CD4-positive, alpha-beta T cell (primary cell): Measurements from ENCODE around the gene SYNRG. TPM values are rescaled to one million over a fixed set of nuclear protein-coding genes. Genes with fewer than 3 reads are reported as not detected.
A peak's percentile ranks its signal among the peaks of the same experiment; 100 is the strongest.
"Not testable (repeated sequence)": the region's sequence is repeated elsewhere in the genome, so short reads cannot be mapped to it uniquely, and the experiment has no call there.

Experiments used
- ATAC-seq: fragments of 200-7000 bp; cut with Tn5 transposase; one replicate; pipeline ENCODE4 v1.10.0; 2022; ENCODE audit warnings: mild to moderate bottlenecking; ENCODE audit not compliant: poor library complexity
- CTCF ChIA-PET: fragments of 350-600 bp; sonication (Branson Sonifier 250); formaldehyde crosslinking; loops from one replicate; lab custom pipeline; 2021; ENCODE audit warnings: antibody characterized with exemption, inconsistent platforms; lab: Charles Lee
- POLR2A ChIA-PET: fragments of 350-600 bp; sonication (Branson Sonifier 250); formaldehyde crosslinking; loops from one replicate; lab custom pipeline; 2021; ENCODE audit warnings: antibody characterized with exemption, inconsistent platforms; lab: Charles Lee
- DNase-seq, 14 experiments: peaks; one replicate each; pipeline ENCODE4 v3.0.0-alpha.2; 2013 to 2020; ENCODE audit warnings: mixed read lengths in 2 of 14
- H3K27ac ChIP-seq, 2 donors: one replicate each; pipeline versions ENCODE4 v1.5.1 to v1.7.0; 2013; ENCODE audit warnings: low read length in 2 of 2, low read depth in 1 of 2, mild to moderate bottlenecking in 1 of 2
- H3K27me3 ChIP-seq, 2 experiments: 1 replicate in 1 of 2; 2 replicates in 1 of 2; pipeline versions ENCODE4 v1.6.1 to v1.7.0; 2013; ENCODE audit warnings: low read length in 2 of 2, control low read depth in 1 of 2, mild to moderate bottlenecking in 1 of 2, moderate library complexity in 1 of 2; ENCODE audit not compliant: insufficient read depth in 2 of 2, control insufficient read depth in 1 of 2
- H3K36me3 ChIP-seq: one replicate; pipeline ENCODE4 v1.6.1; 2013; ENCODE audit warnings: low read length, control low read depth; ENCODE audit not compliant: insufficient read depth
- H3K4me1 ChIP-seq: one replicate; pipeline ENCODE4 v1.6.1; 2013; ENCODE audit warnings: low read length, control low read depth; ENCODE audit not compliant: insufficient read depth
- H3K4me3 ChIP-seq: one replicate; pipeline ENCODE4 v1.5.1; 2013; ENCODE audit warnings: mild to moderate bottlenecking, low read length, moderate library complexity
- H3K9me3 ChIP-seq, 2 experiments: 1 replicate in 1 of 2; 2 replicates in 1 of 2; pipeline versions ENCODE4 v1.6.1 to v1.7.0; 2013; ENCODE audit warnings: low read length in 2 of 2, mild to moderate bottlenecking in 2 of 2, control low read depth in 1 of 2, moderate library complexity in 1 of 2; ENCODE audit not compliant: control insufficient read depth in 1 of 2, insufficient read depth in 1 of 2
- H3K27ac Mint-ChIP-seq: one replicate; pipeline ENCODE4 v1.8.0; 2020; ENCODE audit warnings: mixed read lengths
- H3K27me3 Mint-ChIP-seq: one replicate; pipeline ENCODE4 v1.8.0; 2021; ENCODE audit warnings: mixed read lengths
- H3K36me3 Mint-ChIP-seq: one replicate; pipeline ENCODE4 v1.8.0; 2021; ENCODE audit warnings: low read depth, mixed read lengths
- H3K4me1 Mint-ChIP-seq: one replicate; pipeline ENCODE4 v1.8.0; 2021; ENCODE audit warnings: low read depth, mixed read lengths
- H3K4me3 Mint-ChIP-seq: one replicate; pipeline ENCODE4 v1.8.0; 2020; ENCODE audit warnings: mild to moderate bottlenecking, mixed read lengths
- H3K9me3 Mint-ChIP-seq: one replicate; pipeline ENCODE4 v1.8.0; 2020; ENCODE audit warnings: mixed read lengths
- CTCF ChIP-seq: fragments of 200-600 bp; IDR thresholded peaks from one replicate; pipeline ENCODE4 v1.8.0; 2022; ENCODE audit warnings: antibody characterized with exemption, mild to moderate bottlenecking
- intact Hi-C, 2 experiments: fragments of 100-400 bp; cut with DNase I in 1 of 2; cut with micrococcal nuclease in 1 of 2; formaldehyde crosslinking; loops; one replicate each; pipeline versions ENCODE4 v1.15.1 to v1.9.0; 2023 to 2025; cut with DNase I, micrococcal nuclease
- total RNA-seq, 174 experiments: library from RNA in 2 of 174; stranded (reverse) in 2 of 174; gene quantifications; one replicate each; pipeline ENCODE4 v1.2.3 and lab custom pipeline; 2021 to 2026

Gene SYNRG
- total RNA-seq, 2 experiments from 2014 or later: 40.0 to 45.8 TPM

GRCh38 chr17:37516127-37516571 is 93.1 kb downstream of the SYNRG start:
- no peaks in the 10 kb centered on the region for H3K9me3 Mint-ChIP-seq
- H3K27ac ChIP-seq: no peak overlapping the region
- intact Hi-C loops: no loop called here
- peaks cover 70% of the 10 kb centered on the region for H3K36me3 Mint-ChIP-seq
- no peaks in the 10 kb centered on the region for H3K27me3 ChIP-seq
- no peak for TF ChIP-seq CTCF
- POLR2A ChIA-PET: no interaction called here
- H3K4me3 Mint-ChIP-seq: no peak overlapping the region
- H3K27ac Mint-ChIP-seq: peak overlapping the region; percentile 14
- H3K4me3 ChIP-seq: no peak overlapping the region
- ATAC-seq: no peak
- no peaks in the 10 kb centered on the region for H3K4me1 Mint-ChIP-seq
- H3K27me3 Mint-ChIP-seq: no peaks in the 10 kb centered on the region
- no peaks in the 10 kb centered on the region for H3K9me3 ChIP-seq
- CTCF ChIA-PET: no interaction called here
- no peak for DNase-seq
- H3K4me1 ChIP-seq: peaks cover 6% of the 10 kb centered on the region
- peaks cover 79% of the 10 kb centered on the region for H3K36me3 ChIP-seq

- CTCF ChIA-PET: no interaction called here
- Mint-ChIP-seq H3K4me1 (peaks cover 14% of the 10 kb centered on the region), H3K27me3 (no peaks in the 10 kb centered on the region)
Measured at GRCh38 chr17:37513711-37514110, 95.5 kb downstream of the SYNRG start.

GRCh38 chr17:37512442-37513068 is 96.7 kb downstream of the SYNRG start:
- H3K36me3 ChIP-seq: peaks cover 45% of the 10 kb centered on the region
- Mint-ChIP-seq H3K27me3 (no peaks in the 10 kb centered on the region), H3K27ac (no peak overlapping the region), H3K36me3 (peaks cover 36% of the 10 kb centered on the region), H3K9me3 (no peaks in the 10 kb centered on the region), H3K4me1 (peaks cover 14% of the 10 kb centered on the region), H3K4me3 (no peak overlapping the region)
- intact Hi-C loops: no loop called here
- no peak for ATAC-seq
- CTCF ChIA-PET: no interaction called here
- POLR2A ChIA-PET: interaction anchor here (1.1 kb wide), 1 partner anchor 23 kb away, joined by 3 read pairs; the partner anchor contains the start of gene DUSP14
- no peak for DNase-seq
- H3K27me3 ChIP-seq: no peaks in the 10 kb centered on the region
- H3K4me3 ChIP-seq: no peak overlapping the region
- peaks cover 9% of the 10 kb centered on the region for H3K4me1 ChIP-seq
- no peaks in the 10 kb centered on the region for H3K9me3 ChIP-seq
- no peak overlapping the region for H3K27ac ChIP-seq
- no peak for TF ChIP-seq CTCF

More at GRCh38 chr17:37513711-37514110, 95.5 kb downstream of the SYNRG start:
- no peak overlapping the region for H3K4me3 ChIP-seq
- Mint-ChIP-seq H3K27ac (no peak overlapping the region), H3K36me3 (peaks cover 48% of the 10 kb centered on the region), H3K9me3 (no peaks in the 10 kb centered on the region), H3K4me3 (no peak overlapping the region)
- ATAC-seq (no peak), DNase-seq (no peak)
- intact Hi-C loops: no loop called here
- H3K36me3 ChIP-seq: peaks cover 57% of the 10 kb centered on the region
- no peaks in the 10 kb centered on the region for H3K9me3 ChIP-seq
- H3K4me1 ChIP-seq: peaks cover 9% of the 10 kb centered on the region
- no peak overlapping the region for H3K27ac ChIP-seq
- no peak for TF ChIP-seq CTCF
- POLR2A ChIA-PET: no interaction called here
- H3K27me3 ChIP-seq: no peaks in the 10 kb centered on the region

- H3K27me3 Mint-ChIP-seq, H3K4me1 ChIP-seq, intact Hi-C loops, H3K9me3 Mint-ChIP-seq, DNase-seq, H3K9me3 ChIP-seq, H3K27ac Mint-ChIP-seq, H3K4me3 ChIP-seq, ATAC-seq, H3K27ac ChIP-seq, POLR2A ChIA-PET, H3K4me3 Mint-ChIP-seq, H3K27me3 ChIP-seq: not testable (repeated sequence)
- Mint-ChIP-seq H3K36me3 (peaks cover 27% of the 10 kb centered on the region), H3K4me1 (peaks cover 14% of the 10 kb centered on the region)
- CTCF ChIA-PET: interaction anchor here (1.0 kb wide), 1 partner anchor 98 kb away, joined by 3 read pairs; the partner anchor contains the start of gene SYNRG
- H3K36me3 ChIP-seq: peaks cover 36% of the 10 kb centered on the region
Measured at GRCh38 chr17:37511642-37512041, 97.6 kb downstream of the SYNRG start.
